AG04449 (cell line): ENCODE measurements around the gene MATR3.

Experiments used
- CTCF ChIA-PET: fragments of 350-600 bp; formaldehyde crosslinking; extraction: SDS; loops from one replicate; lab custom pipeline; 2021; ENCODE audit warnings: antibody characterized with exemption; lab: Yijun Ruan, JAX
- POLR2A ChIA-PET: fragments of 400-600, 350-600 bp; formaldehyde crosslinking; extraction: SDS; loops from one replicate; lab custom pipeline; 2020; ENCODE audit warnings: antibody characterized with exemption, inconsistent platforms; lab: Yijun Ruan, JAX
- DNase-seq: peaks from one replicate; pipeline ENCODE4 v3.0.0-alpha.2; 2010; ENCODE audit warnings: low read depth, low spot score
- H3K4me3 ChIP-seq: 2 replicates; pipeline ENCODE4 v1.5.1; 2011; ENCODE audit warnings: low read depth, mild to moderate bottlenecking, control low read depth, low read length
- TF ChIP-seq, protein P1 (sequence below): IDR thresholded peaks from one replicate; pipeline ENCODE4 v1.5.1; 2011; ENCODE audit warnings: mild to moderate bottlenecking, moderate library complexity, low read length, control low read depth, inconsistent platforms; ENCODE audit not compliant: insufficient read depth; ENCODE audit errors: missing control alignments

MATR3 gene

DNA sequence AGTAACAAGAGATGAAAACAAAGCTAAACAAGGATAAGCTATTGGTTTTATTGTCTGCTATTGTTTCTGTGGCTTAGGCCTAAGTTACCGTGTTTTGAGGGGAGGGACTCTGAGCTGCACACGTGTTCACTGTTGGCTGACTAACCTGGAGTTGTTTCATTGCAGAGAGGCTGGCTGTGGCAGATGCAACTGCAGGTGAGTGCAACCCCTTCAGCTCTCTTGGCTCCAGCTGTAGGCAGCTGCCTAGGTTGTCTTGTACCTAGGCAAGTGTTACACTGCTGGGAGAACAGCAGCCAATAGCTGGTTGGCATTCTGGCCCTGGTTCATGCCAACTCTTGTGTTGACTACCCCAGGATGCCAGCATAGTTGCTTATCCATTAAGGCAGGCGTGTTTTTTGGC, 17.6 kb upstream of the MATR3 start:
- no peak overlapping the region for H3K4me3 ChIP-seq
- ChIA-PET CTCF (interaction anchor here (0.6 to 1.5 kb wide), 7 partner anchors 10 to 696 kb away, joined by 3 to 8 read pairs (median 4); partner anchors contain the start of gene MATR3), POLR2A (interaction anchor here (0.6 kb wide), 1 partner anchor 458 kb away, joined by 3 read pairs; no protein-coding TSS in a partner anchor)
- TF ChIP-seq, protein P1, sequence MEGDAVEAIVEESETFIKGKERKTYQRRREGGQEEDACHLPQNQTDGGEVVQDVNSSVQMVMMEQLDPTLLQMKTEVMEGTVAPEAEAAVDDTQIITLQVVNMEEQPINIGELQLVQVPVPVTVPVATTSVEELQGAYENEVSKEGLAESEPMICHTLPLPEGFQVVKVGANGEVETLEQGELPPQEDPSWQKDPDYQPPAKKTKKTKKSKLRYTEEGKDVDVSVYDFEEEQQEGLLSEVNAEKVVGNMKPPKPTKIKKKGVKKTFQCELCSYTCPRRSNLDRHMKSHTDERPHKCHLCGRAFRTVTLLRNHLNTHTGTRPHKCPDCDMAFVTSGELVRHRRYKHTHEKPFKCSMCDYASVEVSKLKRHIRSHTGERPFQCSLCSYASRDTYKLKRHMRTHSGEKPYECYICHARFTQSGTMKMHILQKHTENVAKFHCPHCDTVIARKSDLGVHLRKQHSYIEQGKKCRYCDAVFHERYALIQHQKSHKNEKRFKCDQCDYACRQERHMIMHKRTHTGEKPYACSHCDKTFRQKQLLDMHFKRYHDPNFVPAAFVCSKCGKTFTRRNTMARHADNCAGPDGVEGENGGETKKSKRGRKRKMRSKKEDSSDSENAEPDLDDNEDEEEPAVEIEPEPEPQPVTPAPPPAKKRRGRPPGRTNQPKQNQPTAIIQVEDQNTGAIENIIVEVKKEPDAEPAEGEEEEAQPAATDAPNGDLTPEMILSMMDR: no peak
- DNase-seq: no peak

DNA sequence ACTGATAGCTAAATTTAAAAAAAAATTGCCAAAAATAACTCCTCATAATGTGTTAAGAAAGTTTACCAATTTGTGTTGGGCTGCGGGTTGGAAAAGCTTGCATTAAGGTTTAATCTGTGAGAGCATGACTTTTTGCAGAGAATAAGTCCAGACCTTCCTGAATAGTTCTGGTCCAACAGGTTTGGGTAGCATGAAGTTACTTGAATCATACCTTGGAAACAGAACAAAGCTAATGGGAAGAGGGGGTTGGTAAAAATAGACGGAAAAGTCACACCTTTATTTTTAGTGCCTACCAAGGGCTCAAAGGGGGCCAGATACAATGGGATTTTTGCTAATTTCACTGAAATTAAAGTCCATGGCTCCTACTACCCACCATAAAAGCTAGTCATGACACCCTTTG, 17.1 kb upstream of the MATR3 start:
- no peak overlapping the region for H3K4me3 ChIP-seq
- TF ChIP-seq, protein P1: no peak
- ChIA-PET POLR2A (interaction anchor here (0.6 kb wide), 1 partner anchor 459 kb away, joined by 3 read pairs; no protein-coding TSS in a partner anchor), CTCF (interaction anchor here (0.6 to 1.5 kb wide), 8 partner anchors 10 to 701 kb away, joined by 3 to 8 read pairs (median 4); partner anchors contain the start of genes HSPA9 and MATR3)
- DNase-seq: no peak

DNA sequence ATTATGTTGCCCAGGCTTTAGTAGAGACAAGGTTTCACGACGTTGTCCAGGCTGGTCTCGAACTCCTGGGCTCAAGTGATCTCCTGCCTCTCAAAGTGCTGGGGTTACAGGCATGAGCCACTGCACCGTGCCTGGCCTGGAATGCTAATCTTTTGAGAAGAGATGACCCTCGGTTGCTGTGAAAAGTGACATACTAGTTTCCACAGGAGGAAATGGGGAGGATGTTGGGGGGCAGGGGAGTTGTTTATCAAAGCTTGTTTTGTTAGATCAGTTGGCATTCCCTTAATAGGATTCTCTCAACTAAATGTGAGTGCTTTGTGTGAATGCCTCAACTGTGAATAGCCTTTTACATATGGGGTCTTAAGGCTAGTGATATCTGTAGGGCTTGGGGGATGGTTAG, 16.4 kb upstream of the MATR3 start:
- no peak for DNase-seq
- CTCF ChIA-PET: interaction anchor here (1.3 to 1.5 kb wide), 3 partner anchors 9 to 698 kb away, joined by 3 to 8 read pairs (median 5); no protein-coding TSS in a partner anchor
- TF ChIP-seq, protein P1: no peak
- H3K4me3 ChIP-seq: no peak overlapping the region
- POLR2A ChIA-PET: no interaction called here

DNA sequence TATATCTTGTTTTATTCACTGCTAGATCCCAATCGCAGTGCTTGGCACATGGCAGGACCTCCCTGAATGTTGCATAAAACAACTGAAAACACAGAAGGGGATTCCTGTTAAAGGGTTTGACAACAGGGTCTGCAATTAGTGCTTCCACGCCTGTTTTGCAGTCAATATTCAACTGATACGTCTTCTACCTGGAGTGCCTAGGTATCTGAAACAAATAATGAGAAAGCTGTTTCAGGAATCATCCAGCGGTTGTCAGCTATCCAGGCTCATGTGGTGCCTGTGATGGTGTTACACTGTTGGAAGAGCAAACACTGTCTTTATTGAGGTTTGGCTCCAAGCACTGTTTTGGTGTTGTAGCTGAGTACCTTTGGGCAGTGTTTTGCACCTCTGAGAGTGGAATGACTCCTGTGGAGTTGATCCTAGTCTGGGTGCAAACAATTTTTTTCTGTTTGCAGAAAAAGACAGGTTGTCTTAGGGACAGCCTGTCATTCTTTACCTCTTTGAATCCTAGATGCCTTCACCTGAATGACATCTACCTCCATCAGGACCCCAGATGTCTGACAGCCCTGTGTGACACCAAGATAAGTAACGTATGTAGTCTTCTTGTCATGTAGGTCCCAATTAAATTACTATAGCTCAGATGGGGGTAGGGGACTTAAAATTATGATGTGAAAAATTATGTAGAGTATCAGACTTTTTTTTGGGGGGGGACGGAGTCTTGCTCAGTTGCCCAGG, 14.8 kb upstream of the MATR3 start:
- CTCF ChIA-PET: no interaction called here
- TF ChIP-seq, protein P1: no peak
- no peak overlapping the region for H3K4me3 ChIP-seq
- no peak for DNase-seq
- POLR2A ChIA-PET: no interaction called here

DNA sequence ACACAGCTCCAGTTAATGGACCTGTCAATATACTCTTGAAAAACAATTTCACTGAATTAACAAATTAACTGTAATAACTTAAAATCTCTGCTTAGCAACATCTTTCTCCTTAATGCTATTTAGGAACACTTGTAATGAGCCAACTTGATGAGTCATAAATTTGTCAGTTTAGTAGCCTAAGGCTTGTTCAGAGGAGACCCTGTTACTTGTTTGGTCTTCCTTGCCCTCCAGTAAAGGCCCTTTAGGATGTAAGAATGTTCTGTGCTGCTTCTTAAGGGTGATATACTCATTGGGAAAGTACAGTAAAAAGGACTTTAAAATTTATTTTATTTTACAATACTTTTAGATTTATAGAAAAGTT, 11.4 kb upstream of the MATR3 start:
- no peak for DNase-seq
- no peak overlapping the region for H3K4me3 ChIP-seq
- ChIA-PET POLR2A (no interaction called here), CTCF (interaction anchor here (1.1 kb wide), 1 partner anchor 832 kb away, joined by 3 read pairs; no protein-coding TSS in a partner anchor)
- TF ChIP-seq, protein P1: no peak
